Activated CD8-positive, alpha-beta T cell treated with anti-CD3 and anti-CD28 coated beads for 36 hours (primary cell): Measurements from ENCODE around the gene TMEM63B. TPM values are rescaled to one million over a fixed set of nuclear protein-coding genes. Genes with fewer than 3 reads are reported as not detected.
"Not testable (repeated sequence)": the region's sequence is repeated elsewhere in the genome, so short reads cannot be mapped to it uniquely, and the experiment has no call there.

Experiments used
- ATAC-seq: fragments of 200-7000 bp; cut with Tn5 transposase; one replicate; pipeline ENCODE4 v1.10.0; 2021; ENCODE audit warnings: mild to moderate bottlenecking, moderate library complexity
- CTCF ChIA-PET: fragments of 350-600 bp; sonication (Branson Sonifier 250); formaldehyde crosslinking; loops from one replicate; lab custom pipeline; 2021; ENCODE audit warnings: antibody characterized with exemption; lab: Charles Lee
- POLR2A ChIA-PET: fragments of 350-600 bp; sonication (Branson Sonifier 250); formaldehyde crosslinking; loops from one replicate; lab custom pipeline; 2021; ENCODE audit warnings: antibody characterized with exemption; lab: Charles Lee
- DNase-seq: peaks from one replicate; pipeline ENCODE4 v3.0.0-alpha.2; 2020
- H3K27ac Mint-ChIP-seq: one replicate; pipeline ENCODE4 v1.8.0; 2021; ENCODE audit warnings: mild to moderate bottlenecking, mixed read lengths
- H3K27me3 Mint-ChIP-seq: one replicate; pipeline ENCODE4 v1.8.0; 2021; ENCODE audit warnings: mixed read lengths
- H3K36me3 Mint-ChIP-seq: one replicate; pipeline ENCODE4 v1.8.0; 2021; ENCODE audit warnings: low read depth, mixed read lengths
- H3K4me1 Mint-ChIP-seq: one replicate; pipeline ENCODE4 v1.8.0; 2021; ENCODE audit warnings: low read depth, mixed read lengths
- H3K4me3 Mint-ChIP-seq: one replicate; pipeline ENCODE4 v1.8.0; 2021; ENCODE audit warnings: mild to moderate bottlenecking, moderate library complexity, mixed read lengths
- H3K9me3 Mint-ChIP-seq: one replicate; pipeline ENCODE4 v1.8.0; 2021; ENCODE audit warnings: mixed read lengths
- CTCF ChIP-seq: fragments of 200-600 bp; IDR thresholded peaks from one replicate; pipeline ENCODE4 v1.8.0; 2022; ENCODE audit warnings: antibody characterized with exemption, mild to moderate bottlenecking
- intact Hi-C: fragments of 100-400 bp; cut with micrococcal nuclease; formaldehyde crosslinking; loops from one replicate; pipeline ENCODE4 v1.10.0; 2022
- total RNA-seq, 2 experiments: library from RNA; stranded (reverse); gene quantifications; one replicate each; pipeline ENCODE4 v1.2.3, GENCODE V29; 2021

TMEM63B gene
- total RNA-seq, 2 experiments from 2014 or later: 9.1 to 12.9 TPM

- H3K4me1 Mint-ChIP-seq: no peaks in the 10 kb centered on the region
- ChIA-PET POLR2A (no interaction called here), CTCF (interaction anchor here (0.7 to 2.0 kb wide), 3 partner anchors 12 to 34 kb away, joined by 3 to 6 read pairs (median 3); no protein-coding TSS in a partner anchor)
- DNase-seq (no peak), ATAC-seq (no peak)
- no peaks in the 10 kb centered on the region for H3K9me3 Mint-ChIP-seq
- intact Hi-C loops: no loop called here
- no peak overlapping the region for H3K4me3 Mint-ChIP-seq
- H3K36me3 Mint-ChIP-seq: peaks cover 13% of the 10 kb centered on the region
- H3K27me3 Mint-ChIP-seq: no peaks in the 10 kb centered on the region
- H3K27ac Mint-ChIP-seq: no peak overlapping the region
- TF ChIP-seq CTCF: no peak
These were observed 11.5 kb downstream of the TMEM63B start for GRCh38 chr6:44138717-44139350.

- POLR2A ChIA-PET: no interaction called here
- CTCF ChIA-PET: interaction anchor here (0.7 kb wide), 1 partner anchor 33 kb away, joined by 3 read pairs; no protein-coding TSS in a partner anchor
- no peak for TF ChIP-seq CTCF
- no peak for DNase-seq
- intact Hi-C loops: no loop called here
- no peak overlapping the region for H3K4me3 Mint-ChIP-seq
- no peaks in the 10 kb centered on the region for H3K4me1 Mint-ChIP-seq
- peaks cover 13% of the 10 kb centered on the region for H3K36me3 Mint-ChIP-seq
- ATAC-seq: no peak
- no peaks in the 10 kb centered on the region for H3K27me3 Mint-ChIP-seq
- H3K9me3 Mint-ChIP-seq: no peaks in the 10 kb centered on the region
- H3K27ac Mint-ChIP-seq: no peak overlapping the region
These were observed 12.0 kb downstream of the TMEM63B start for GRCh38 chr6:44139351-44139743.

GRCh38 chr6:44142835-44143234 lies 15.5 kb downstream of the TMEM63B start:
- peaks cover 13% of the 10 kb centered on the region for H3K36me3 Mint-ChIP-seq
- POLR2A ChIA-PET: interaction anchor here (0.6 kb wide), 2 partner anchors 82 to 129 kb away, joined by 3 to 4 read pairs; no protein-coding TSS in a partner anchor
- TF ChIP-seq CTCF: no peak

GRCh38 chr6:44143731-44144130 lies 16.4 kb downstream of the TMEM63B start:
- ChIA-PET POLR2A (no interaction called here), CTCF (interaction anchor here (1.0 to 1.3 kb wide), 3 partner anchors 44 to 65 kb away, joined by 4 to 5 read pairs (median 5); no protein-coding TSS in a partner anchor)
- no peak overlapping the region for H3K4me3 Mint-ChIP-seq
- peaks cover 14% of the 10 kb centered on the region for H3K36me3 Mint-ChIP-seq
- no peaks in the 10 kb centered on the region for H3K9me3 Mint-ChIP-seq
- TF ChIP-seq CTCF: no peak
- no peaks in the 10 kb centered on the region for H3K4me1 Mint-ChIP-seq
- no peak for ATAC-seq
- intact Hi-C loops: no loop called here
- no peak for DNase-seq
- no peak overlapping the region for H3K27ac Mint-ChIP-seq
- no peaks in the 10 kb centered on the region for H3K27me3 Mint-ChIP-seq

More at GRCh38 chr6:44142835-44143234, 15.5 kb downstream of the TMEM63B start:
- Mint-ChIP-seq H3K27ac (no peak overlapping the region), H3K4me1 (no peaks in the 10 kb centered on the region), H3K4me3 (no peak overlapping the region), H3K9me3 (no peaks in the 10 kb centered on the region), H3K27me3 (no peaks in the 10 kb centered on the region)
- intact Hi-C loops: no loop called here
- DNase-seq: no peak
- CTCF ChIA-PET: no interaction called here
- no peak for ATAC-seq

- ATAC-seq, H3K4me1 Mint-ChIP-seq, DNase-seq, intact Hi-C loops, H3K27ac Mint-ChIP-seq, H3K4me3 Mint-ChIP-seq, H3K27me3 Mint-ChIP-seq, H3K9me3 Mint-ChIP-seq: not testable (repeated sequence)
- ChIA-PET POLR2A (interaction anchor here (1.2 kb wide), 1 partner anchor 13 kb away, joined by 3 read pairs; no protein-coding TSS in a partner anchor), CTCF (interaction anchor here (1.0 to 1.3 kb wide), 3 partner anchors 45 to 66 kb away, joined by 4 to 5 read pairs (median 5); no protein-coding TSS in a partner anchor)
- H3K36me3 Mint-ChIP-seq: peaks cover 19% of the 10 kb centered on the region
These were observed 17.2 kb downstream of the TMEM63B start for GRCh38 chr6:44144536-44144935.
